Neural progenitor cell (in vitro differentiated cells): ENCODE data around the gene PER1. TPM values are rescaled to one million over a fixed set of nuclear protein-coding genes. Genes with fewer than 3 reads are reported as not detected.

ENCODE experiments used
- DNase-seq: peaks from one replicate; pipeline ENCODE4 v3.0.0-alpha.2; 2016; ENCODE audit warnings: low spot score
- H2AFZ ChIP-seq: fragments of 200-600 bp; sonication (generic); replicated peaks from 2 replicates; pipeline ENCODE4 v1.6.1; 2016; ENCODE audit warnings: antibody characterized with exemption
- H3F3A ChIP-seq: fragments of 200-600 bp; sonication (generic); 2 replicates; pipeline ENCODE4 v1.6.1; 2016; ENCODE audit warnings: antibody characterized with exemption, low read depth
- H3K27ac ChIP-seq: fragments of 200-600 bp; sonication (generic); 2 replicates; pipeline ENCODE4 v1.5.1; 2016; ENCODE audit warnings: mild to moderate bottlenecking
- H3K27me3 ChIP-seq: fragments of 200-600 bp; sonication (generic); 2 replicates; pipeline ENCODE4 v1.6.1; 2016; ENCODE audit warnings: mild to moderate bottlenecking, moderate library complexity
- H3K36me3 ChIP-seq: fragments of 200-600 bp; sonication (generic); 2 replicates; pipeline ENCODE4 v1.5.1; 2016
- H3K4me1 ChIP-seq: fragments of 200-600 bp; sonication (generic); 2 replicates; pipeline ENCODE4 v1.6.1; 2016; ENCODE audit warnings: mixed run types
- H3K4me2 ChIP-seq: fragments of 200-600 bp; sonication (generic); 2 replicates; pipeline ENCODE4 v1.6.1; 2016
- H3K4me3 ChIP-seq: fragments of 200-600 bp; sonication (generic); 2 replicates; pipeline ENCODE4 v1.5.1; 2016
- H3K79me2 ChIP-seq: fragments of 200-600 bp; sonication (generic); 2 replicates; pipeline ENCODE4 v1.6.1; 2016; ENCODE audit warnings: low read depth
- H3K9ac ChIP-seq: fragments of 200-600 bp; sonication (generic); 2 replicates; pipeline ENCODE4 v1.6.1; 2016
- H3K9me3 ChIP-seq: fragments of 200-600 bp; sonication (generic); 2 replicates; pipeline ENCODE4 v1.5.1; 2016; ENCODE audit warnings: low read depth
- H4K20me1 ChIP-seq: fragments of 200-600 bp; sonication (generic); 2 replicates; pipeline ENCODE4 v1.6.1; 2016; ENCODE audit warnings: low read depth
- H3K27ac Mint-ChIP-seq: 3 replicates; pipeline ENCODE4 v1.8.0; 2021; ENCODE audit warnings: mixed read lengths
- H3K27me3 Mint-ChIP-seq: 2 replicates; pipeline ENCODE4 v1.8.0; 2022; ENCODE audit warnings: low read depth, mild to moderate bottlenecking, inconsistent platforms, moderate library complexity, mixed read lengths; ENCODE audit not compliant: insufficient read depth
- H3K36me3 Mint-ChIP-seq: 3 replicates; pipeline ENCODE4 v1.8.0; 2021; ENCODE audit warnings: mixed read lengths
- H3K4me1 Mint-ChIP-seq: 3 replicates; pipeline ENCODE4 v1.8.0; 2021; ENCODE audit warnings: mixed read lengths
- H3K4me3 Mint-ChIP-seq: 3 replicates; pipeline ENCODE4 v1.8.0; 2021; ENCODE audit warnings: mild to moderate bottlenecking, moderate library complexity, mixed read lengths
- H3K9me3 Mint-ChIP-seq: 3 replicates; pipeline ENCODE4 v1.8.0; 2020; ENCODE audit warnings: mixed read lengths
- CTCF ChIP-seq: fragments of 200-600 bp; sonication (generic); IDR thresholded peaks from 2 replicates; pipeline ENCODE4 v1.5.1; 2017; ENCODE audit warnings: antibody characterized with exemption, mild to moderate bottlenecking
- EZH2 ChIP-seq: fragments of 200-600 bp; sonication (generic); IDR thresholded peaks from 2 replicates; pipeline ENCODE4 v1.6.1; 2017; ENCODE audit warnings: antibody characterized with exemption, mild to moderate bottlenecking, moderate library complexity
- EZH2phosphoT487 ChIP-seq: fragments of 200-600 bp; sonication (generic); IDR thresholded peaks from 2 replicates; pipeline ENCODE4 v1.6.1; 2017; ENCODE audit warnings: antibody characterized with exemption
- total RNA-seq: library from RNA; depleted of rRNA; stranded (reverse); fragments of >200 nt; gene quantifications from 2 replicates; pipeline ENCODE4 v1.2.3, GENCODE V29; 2015; ENCODE audit warnings: low replicate concordance

PER1 gene
- total RNA-seq, 1 donor from 2014 or later: 3.2 TPM

GRCh38 chr17:8124350-8125153 lies 27.7 kb downstream of the PER1 start:
- Histone ChIP-seq H3K4me3 (peak overlapping the region; percentile 75), H3K9ac (no peak overlapping the region), H3K4me2 (peak overlapping the region; percentile 90), H3K27me3 (peaks cover 74% of the 10 kb centered on the region), H2AFZ (peak overlapping the region; percentile 71), H4K20me1 (peaks cover 28% of the 10 kb centered on the region), H3K36me3 (no peaks in the 10 kb centered on the region), H3K4me1 (peaks cover 14% of the 10 kb centered on the region), H3K79me2 (no peaks in the 10 kb centered on the region), H3K9me3 (no peaks in the 10 kb centered on the region), H3K27ac (no peak overlapping the region), H3F3A (peaks cover 71% of the 10 kb centered on the region)
- Mint-ChIP-seq H3K27me3 (peaks cover 70% of the 10 kb centered on the region), H3K4me1 (peaks cover 40% of the 10 kb centered on the region), H3K9me3 (peaks cover 18% of the 10 kb centered on the region), H3K4me3 (peak overlapping the region; percentile 91), H3K36me3 (peaks cover 4% of the 10 kb centered on the region), H3K27ac (peak overlapping the region; percentile 84)
- TF ChIP-seq EZH2phosphoT487 (no peak), EZH2 (no peak), CTCF (no peak)
- peak; percentile 46 for DNase-seq

GRCh38 chr17:8123695-8124349 lies 28.4 kb downstream of the PER1 start, which contains the start of gene HES7:
TSS of gene HES7 (minus strand) at chr17:8124106. CDS start at chr17:8124084, 22 bp downstream.
- Histone ChIP-seq H3K4me1 (peaks cover 14% of the 10 kb centered on the region), H3K9ac (no peak within 1 kb of the TSS), H3K36me3 (no peaks in the 10 kb centered on the region), H3K4me2 (peak within 1 kb of the TSS; percentile 90), H3F3A (peaks cover 76% of the 10 kb centered on the region), H3K79me2 (no peaks in the 10 kb centered on the region), H4K20me1 (peaks cover 28% of the 10 kb centered on the region), H3K4me3 (peak within 1 kb of the TSS; percentile 75), H3K27ac (no peak within 1 kb of the TSS), H3K9me3 (no peaks in the 10 kb centered on the region), H3K27me3 (peaks cover 67% of the 10 kb centered on the region), H2AFZ (peak within 1 kb of the TSS; percentile 71)
- DNase-seq: peak; percentile 82
- H3K9me3 Mint-ChIP-seq: peaks cover 23% of the 10 kb centered on the region
- H3K4me1 Mint-ChIP-seq: peaks cover 44% of the 10 kb centered on the region
- peak within 1 kb of the TSS; percentile 91 for H3K4me3 Mint-ChIP-seq
- H3K36me3 Mint-ChIP-seq: peaks cover 7% of the 10 kb centered on the region
- TF ChIP-seq EZH2 (peak; percentile 55), EZH2phosphoT487 (peak; percentile 54), CTCF (no peak)
- H3K27me3 Mint-ChIP-seq: peaks cover 77% of the 10 kb centered on the region
- peak within 1 kb of the TSS; percentile 84 for H3K27ac Mint-ChIP-seq

- TF ChIP-seq CTCF: no peak
- TF ChIP-seq EZH2phosphoT487: peak; percentile 75
- peak; percentile 71 for TF ChIP-seq EZH2
- H3K4me3 Mint-ChIP-seq: peak overlapping the region; percentile 91
- Histone ChIP-seq H3K4me3 (peak overlapping the region; percentile 75), H2AFZ (peak overlapping the region; percentile 71), H3K36me3 (no peaks in the 10 kb centered on the region), H3K9ac (no peak overlapping the region), H3K9me3 (no peaks in the 10 kb centered on the region), H3F3A (peaks cover 81% of the 10 kb centered on the region), H3K79me2 (no peaks in the 10 kb centered on the region), H3K27ac (no peak overlapping the region), H3K4me1 (peaks cover 14% of the 10 kb centered on the region), H3K27me3 (peaks cover 64% of the 10 kb centered on the region), H4K20me1 (peaks cover 28% of the 10 kb centered on the region), H3K4me2 (peak overlapping the region; percentile 90)
- peaks cover 24% of the 10 kb centered on the region for H3K9me3 Mint-ChIP-seq
- H3K36me3 Mint-ChIP-seq: peaks cover 7% of the 10 kb centered on the region
- H3K27me3 Mint-ChIP-seq: peaks cover 82% of the 10 kb centered on the region
- DNase-seq: peak; percentile 59
- peaks cover 50% of the 10 kb centered on the region for H3K4me1 Mint-ChIP-seq
- no peak overlapping the region for H3K27ac Mint-ChIP-seq
These were observed 29.1 kb downstream of the PER1 start for GRCh38 chr17:8122924-8123694.
